Measurements from ENCODE around the gene CD19. TPM values are rescaled to one million over a fixed set of nuclear protein-coding genes. Genes with fewer than 3 reads are reported as not detected.

CD19 gene
- total and polyA plus RNA-seq, 2 of the 8 experiments (the other 6 are each of a cell fraction or from before 2014, with no cell fraction given): 0.57 to 0.65 TPM

DNA sequence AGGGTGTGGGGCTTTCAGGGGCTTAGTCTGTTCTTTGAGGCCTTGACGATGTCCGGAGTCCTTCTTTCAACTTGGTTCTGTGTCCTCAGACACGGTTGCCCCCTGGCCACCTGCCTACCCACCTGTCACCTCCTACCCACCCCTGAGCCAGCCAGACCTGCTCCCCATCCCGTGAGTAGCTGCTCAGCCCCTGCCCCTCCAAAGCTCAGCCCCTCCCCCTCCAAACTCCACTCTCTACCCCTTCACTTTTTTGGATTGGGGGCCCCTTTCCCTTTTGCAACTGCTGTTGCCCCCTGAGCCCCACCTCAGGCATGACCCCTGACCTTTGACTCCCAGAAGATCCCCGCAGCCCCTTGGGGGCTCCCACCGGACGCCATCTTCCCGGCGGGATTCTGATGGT, 54.3 kb downstream of the CD19 start:
- Histone ChIP-seq H4K5ac (ENCODE audit: insufficient read length, low read depth, low read length) (no peak overlapping the region), H3K27me3 (replicated peaks in 1 of 4; ENCODE audit: control insufficient read depth in 3 of 4, extremely low read depth in 1 of 4, insufficient read depth in 3 of 4, low read length in 3 of 4) (no peaks in the 10 kb centered on the region), H3K23ac (ENCODE audit: insufficient read length) (no peak overlapping the region), H4K20me1 (replicated peaks in 1 of 2; ENCODE audit: control insufficient read depth in 1 of 2, insufficient read depth in 2 of 2, low read length in 2 of 2) (peaks cover 0 to 2% of the 10 kb centered on the region in 2 experiments), H4K91ac (replicated peaks; ENCODE audit: insufficient read length, low read length) (no peak overlapping the region), H3K79me1 (ENCODE audit: low read depth, low read length) (no peaks in the 10 kb centered on the region), H2AK5ac (ENCODE audit: low read depth, low read length) (no peak overlapping the region), H2BK20ac (ENCODE audit: low read length) (no peak overlapping the region), H2BK5ac (ENCODE audit: low read depth, low read length) (no peak overlapping the region), H3K9me3 (ENCODE audit: insufficient read depth in 2 of 2, low read depth in 1 of 2, low read length in 1 of 2) (peaks cover 5 to 7% of the 10 kb centered on the region in 2 experiments; a peak in 2 of 4 replicates), H4K8ac (ENCODE audit: extremely low read depth, insufficient read depth, low read length) (no peak overlapping the region), H3K79me2 (ENCODE audit: control insufficient read depth in 1 of 2, insufficient read depth in 2 of 2, low read length in 2 of 2) (no peaks in the 10 kb centered on the region), H3K56ac (replicated peaks; ENCODE audit: insufficient read length, low read depth, low read length) (no peak overlapping the region), H2AFZ (ENCODE audit: low read length) (no peak overlapping the region), H2BK15ac (ENCODE audit: low read length) (no peak overlapping the region), H3K23me2 (ENCODE audit: low read depth, low read length) (no peaks in the 10 kb centered on the region), H2BK12ac (ENCODE audit: low read depth, low read length) (no peak overlapping the region), H3K4me3 (ENCODE audit: extremely low read depth in 1 of 4, insufficient read depth in 2 of 4, low read depth in 3 of 4, low read length in 4 of 4) (no peak overlapping the region), H2BK120ac (replicated peaks; ENCODE audit: low read depth, low read length) (no peak overlapping the region), H3K27ac (ENCODE audit: low read depth, low read length) (no peak overlapping the region), H3K18ac (ENCODE audit: extremely low read depth, low read length) (no peak overlapping the region), H3K4ac (replicated peaks; ENCODE audit: insufficient read length, low read depth, low read length) (no peak overlapping the region), H3K4me1 (replicated peaks in 1 of 4; ENCODE audit: control insufficient read depth in 3 of 4, insufficient read depth in 4 of 4, low read length in 3 of 4) (no peaks in the 10 kb centered on the region), H3K4me2 (ENCODE audit: insufficient read depth in 1 of 2, low read depth in 2 of 2, low read length in 2 of 2) (no peak overlapping the region), H3K36me3 (ENCODE audit: control insufficient read depth in 2 of 4, insufficient read depth in 4 of 4, low read length in 3 of 4) (peaks cover 0 to 12% (median 4%) of the 10 kb centered on the region in 4 experiments; a peak in 4 of 8 replicates), H3K14ac (ENCODE audit: insufficient read length) (no peak overlapping the region), H3K9ac (replicated peaks in 1 of 4; ENCODE audit: extremely low read depth in 1 of 4, low read depth in 3 of 4, low read length in 3 of 4) (no peak overlapping the region)
- DNase-seq (ENCODE audit: low read depth in 1 of 2, low spot score in 2 of 2) (no peak), FAIRE-seq (no peak)
- 92% methylated on average over 8 of the region's 9 CpGs; no CpG with 5 or more reads in 1 of the 2 experiments for WGBS, 2 experiments (ENCODE audit: extremely low coverage in 1 of 2, insufficient coverage in 1 of 2, insufficient read length in 1 of 2, insufficient replicate concordance in 2 of 2, low coverage in 1 of 2, low lambda C conversion rate in 2 of 2, missing lambda C conversion rate in 1 of 2)
- no peak for TF ChIP-seq HDAC6 (IDR thresholded peaks at IDR 0.05; ENCODE audit: low read depth, low read length)
- no peak for TF ChIP-seq POLR2AphosphoS5 (IDR thresholded peaks at IDR 0.05; ENCODE audit: low read depth, low read length)
- ChIA-PET POLR2A (ENCODE audit: partially characterized antibody) (interaction anchor here (1.8 to 2.1 kb wide), 2 partner anchors 8 to 12 kb away, joined by 5 to 8 read pairs; partner anchors contain the start of gene SPNS1), CTCF (ENCODE audit: partially characterized antibody) (interaction anchor here (0.9 to 4.0 kb wide), 4 partner anchors 8 to 15 kb away, joined by 3 to 25 read pairs (median 14); partner anchors contain the start of gene SPNS1)

Measured in H1 (cell line).